HG03378 (cell line): ENCODE data around the gene RBM20.
"Not testable (repeated sequence)": the region's sequence is repeated elsewhere in the genome, so short reads cannot be mapped to it uniquely, and the experiment has no call there.

Experiments used
- ATAC-seq: cut with Tn5 transposase; IDR thresholded peaks from one replicate; pipeline ENCODE4 v1.9.1; 2021; ENCODE audit warnings: mild to moderate bottlenecking, moderate library complexity; ENCODE audit not compliant: unreplicated experiment

The RBM20 gene

GRCh38 chr10:110625356-110625894 is 18.7 kb upstream of the RBM20 start:
- no peak for ATAC-seq

GRCh38 chr10:110625951-110626855 is 17.9 kb upstream of the RBM20 start:
- ATAC-seq, result no peak

GRCh38 chr10:110628161-110628560 is 16.0 kb upstream of the RBM20 start:
- ATAC-seq, result no peak

GRCh38 chr10:110629680-110630191 is 14.4 kb upstream of the RBM20 start:
- no peak for ATAC-seq

GRCh38 chr10:110631934-110632333 is 12.2 kb upstream of the RBM20 start:
- no peak for ATAC-seq

- no peak for ATAC-seq
Measured at GRCh38 chr10:110632591-110633215, 11.4 kb upstream of the RBM20 start.

GRCh38 chr10:110634527-110635209 is 9.5 kb upstream of the RBM20 start:
- ATAC-seq, result no peak

- no peak for ATAC-seq
Measured at GRCh38 chr10:110636572-110636931, 7.6 kb upstream of the RBM20 start.

GRCh38 chr10:110636932-110637557 is 7.1 kb upstream of the RBM20 start:
- ATAC-seq, result no peak

GRCh38 chr10:110637558-110638053 is 6.5 kb upstream of the RBM20 start:
- no peak for ATAC-seq

- ATAC-seq, result no peak
Measured at GRCh38 chr10:110638319-110638718, 5.8 kb upstream of the RBM20 start.

GRCh38 chr10:110639046-110639445 is 5.1 kb upstream of the RBM20 start:
- not testable (repeated sequence) for ATAC-seq

GRCh38 chr10:110639858-110640257 is 4.3 kb upstream of the RBM20 start:
- not testable (repeated sequence) for ATAC-seq

GRCh38 chr10:110641256-110641655 is 2.9 kb upstream of the RBM20 start:
- peak; percentile 53 for ATAC-seq

- no peak for ATAC-seq
Measured at GRCh38 chr10:110642204-110643034, 1.7 kb upstream of the RBM20 start.

GRCh38 chr10:110643035-110643652 is 992 bp upstream of the RBM20 start:
- ATAC-seq, result no peak

- no peak for ATAC-seq
Measured at GRCh38 chr10:110644598-110645462, 694 bp downstream of the RBM20 start.

- no peak for ATAC-seq
Measured at GRCh38 chr10:110646417-110647135, 2.4 kb downstream of the RBM20 start.
